ENCODE measurements around the gene RABL3. TPM values are rescaled to one million over a fixed set of nuclear protein-coding genes. Genes with fewer than 3 reads are reported as not detected.

The RABL3 gene
- total RNA-seq, 1 experiment from 2014 or later: 14.6 TPM

DNA sequence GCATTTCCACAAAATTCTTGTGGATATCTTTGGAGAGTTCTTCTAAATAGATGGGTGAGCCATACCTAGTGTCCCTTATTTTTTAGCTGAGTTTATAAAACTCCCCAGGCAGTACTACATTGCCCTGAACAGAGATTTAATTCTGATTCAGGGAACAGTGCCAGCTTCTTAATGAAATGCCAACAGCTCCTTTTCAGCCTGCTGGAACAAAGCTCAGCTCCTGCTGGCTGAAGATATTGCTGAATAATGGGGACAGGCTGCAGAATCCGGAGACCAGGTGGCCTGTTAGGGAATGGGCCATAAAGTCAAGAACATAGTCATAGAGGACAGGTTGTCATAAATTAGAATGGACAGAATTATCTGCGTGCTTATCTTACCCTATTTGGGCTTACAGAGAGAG is 69.2 kb downstream of the RABL3 start:
- DNase-seq: no peak
- H3K36me3 Mint-ChIP-seq (ENCODE audit: insufficient read depth, unreplicated experiment): peaks cover 7% of the 10 kb centered on the region
- intact Hi-C loops (cut with micrococcal nuclease; ENCODE audit: unreplicated experiment): no loop called here
- H3K4me1 Mint-ChIP-seq (ENCODE audit: low read depth, unreplicated experiment): peaks cover 8% of the 10 kb centered on the region
- CTCF ChIA-PET: no interaction called here
- no peak overlapping the region for H3K27ac Mint-ChIP-seq (ENCODE audit: unreplicated experiment)
- BruUV-seq (replicated peaks): no TSS peak
- no peaks in the 10 kb centered on the region for H3K27me3 Mint-ChIP-seq (ENCODE audit: unreplicated experiment)
- TF ChIP-seq, protein P1, sequence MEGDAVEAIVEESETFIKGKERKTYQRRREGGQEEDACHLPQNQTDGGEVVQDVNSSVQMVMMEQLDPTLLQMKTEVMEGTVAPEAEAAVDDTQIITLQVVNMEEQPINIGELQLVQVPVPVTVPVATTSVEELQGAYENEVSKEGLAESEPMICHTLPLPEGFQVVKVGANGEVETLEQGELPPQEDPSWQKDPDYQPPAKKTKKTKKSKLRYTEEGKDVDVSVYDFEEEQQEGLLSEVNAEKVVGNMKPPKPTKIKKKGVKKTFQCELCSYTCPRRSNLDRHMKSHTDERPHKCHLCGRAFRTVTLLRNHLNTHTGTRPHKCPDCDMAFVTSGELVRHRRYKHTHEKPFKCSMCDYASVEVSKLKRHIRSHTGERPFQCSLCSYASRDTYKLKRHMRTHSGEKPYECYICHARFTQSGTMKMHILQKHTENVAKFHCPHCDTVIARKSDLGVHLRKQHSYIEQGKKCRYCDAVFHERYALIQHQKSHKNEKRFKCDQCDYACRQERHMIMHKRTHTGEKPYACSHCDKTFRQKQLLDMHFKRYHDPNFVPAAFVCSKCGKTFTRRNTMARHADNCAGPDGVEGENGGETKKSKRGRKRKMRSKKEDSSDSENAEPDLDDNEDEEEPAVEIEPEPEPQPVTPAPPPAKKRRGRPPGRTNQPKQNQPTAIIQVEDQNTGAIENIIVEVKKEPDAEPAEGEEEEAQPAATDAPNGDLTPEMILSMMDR (IDR thresholded peaks at IDR 0.05; ENCODE audit: unreplicated experiment): no peak
- no peak overlapping the region for H3K4me3 Mint-ChIP-seq (ENCODE audit: low read depth, unreplicated experiment)
- H3K9me3 Mint-ChIP-seq (ENCODE audit: low read depth, unreplicated experiment): no peaks in the 10 kb centered on the region

DNA sequence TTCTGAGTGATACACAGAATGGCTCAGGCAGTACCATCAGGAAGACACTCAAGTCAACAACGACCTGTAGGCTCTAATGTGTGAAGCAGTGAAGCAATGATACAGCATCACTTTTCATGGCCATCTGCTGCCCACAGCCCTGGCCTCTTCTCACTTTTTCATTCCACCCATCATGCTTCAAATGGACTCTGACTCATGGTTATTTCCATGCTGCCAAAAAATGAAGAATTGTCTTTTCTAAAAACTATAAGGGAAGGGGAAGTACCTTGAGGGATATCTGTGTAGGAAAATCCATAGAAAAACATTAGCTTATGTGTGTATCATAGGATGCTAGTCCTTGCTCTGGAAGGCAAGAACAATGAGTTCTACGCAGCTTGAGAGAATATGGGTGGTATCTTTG is 71.7 kb downstream of the RABL3 start:
- TF ChIP-seq, protein P1 (IDR thresholded peaks at IDR 0.05; ENCODE audit: unreplicated experiment): no peak
- H3K27me3 Mint-ChIP-seq (ENCODE audit: unreplicated experiment): no peaks in the 10 kb centered on the region
- no peaks in the 10 kb centered on the region for H3K4me1 Mint-ChIP-seq (ENCODE audit: low read depth, unreplicated experiment)
- no peak overlapping the region for H3K27ac Mint-ChIP-seq (ENCODE audit: unreplicated experiment)
- BruUV-seq (replicated peaks): no TSS peak
- no peaks in the 10 kb centered on the region for H3K9me3 Mint-ChIP-seq (ENCODE audit: low read depth, unreplicated experiment)
- no peak overlapping the region for H3K4me3 Mint-ChIP-seq (ENCODE audit: low read depth, unreplicated experiment)
- CTCF ChIA-PET: interaction anchor here (0.6 kb wide), 1 partner anchor 1510 kb away, joined by 3 read pairs; no protein-coding TSS in a partner anchor
- DNase-seq: no peak
- intact Hi-C loops (cut with micrococcal nuclease; ENCODE audit: unreplicated experiment): no loop called here
- no peaks in the 10 kb centered on the region for H3K36me3 Mint-ChIP-seq (ENCODE audit: insufficient read depth, unreplicated experiment)

DNA sequence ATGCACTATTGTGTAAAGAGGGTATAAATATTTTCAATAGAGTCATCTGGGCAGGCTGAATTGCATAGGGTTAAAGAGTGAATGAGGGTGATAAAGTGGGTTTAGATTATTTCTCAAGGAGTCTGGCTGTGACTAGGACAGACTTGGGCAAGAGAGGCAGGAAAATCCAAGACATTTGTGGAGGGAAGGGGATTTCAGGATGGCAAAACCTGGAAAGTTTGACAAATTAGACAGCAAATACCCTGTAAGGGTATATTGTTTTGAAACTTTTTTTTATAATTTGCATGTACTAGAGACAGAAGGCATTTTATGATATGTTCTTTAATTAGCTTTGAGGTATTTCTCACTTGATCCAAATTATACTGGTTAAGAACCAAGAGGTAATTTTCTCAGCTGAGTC is 77.4 kb downstream of the RABL3 start:
- CTCF ChIA-PET: no interaction called here
- BruUV-seq (replicated peaks): no TSS peak

DNA sequence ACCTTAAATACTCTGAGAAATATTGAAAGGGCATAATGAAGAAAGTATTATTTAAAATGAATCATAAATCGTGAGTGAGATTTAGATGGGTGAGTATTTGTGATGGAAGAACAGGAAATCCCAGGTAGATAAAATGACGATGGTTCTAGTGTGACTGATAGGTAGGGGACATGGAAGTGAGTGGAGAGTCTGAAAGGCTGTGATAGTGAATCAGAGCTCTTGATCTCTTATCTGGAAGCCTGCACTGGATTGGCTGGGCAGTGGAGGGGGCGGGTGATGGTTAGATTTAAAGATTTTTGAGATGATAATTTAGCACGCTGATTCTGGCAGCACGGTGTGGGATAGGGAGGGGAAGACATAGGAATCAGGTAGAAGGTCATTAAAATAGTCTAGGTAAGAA is 80.4 kb downstream of the RABL3 start:
- no peak for DNase-seq
- TF ChIP-seq, protein P1 (IDR thresholded peaks at IDR 0.05; ENCODE audit: unreplicated experiment): no peak
- H3K4me3 Mint-ChIP-seq (ENCODE audit: low read depth, unreplicated experiment): no peak overlapping the region
- no peaks in the 10 kb centered on the region for H3K36me3 Mint-ChIP-seq (ENCODE audit: insufficient read depth, unreplicated experiment)
- BruUV-seq (replicated peaks): no TSS peak
- intact Hi-C loops (cut with micrococcal nuclease; ENCODE audit: unreplicated experiment): no loop called here
- CTCF ChIA-PET: no interaction called here
- peaks cover 8% of the 10 kb centered on the region for H3K9me3 Mint-ChIP-seq (ENCODE audit: low read depth, unreplicated experiment)
- no peaks in the 10 kb centered on the region for H3K27me3 Mint-ChIP-seq (ENCODE audit: unreplicated experiment)
- H3K27ac Mint-ChIP-seq (ENCODE audit: unreplicated experiment): peak overlapping the region; percentile 5
- H3K4me1 Mint-ChIP-seq (ENCODE audit: low read depth, unreplicated experiment): peaks cover 10% of the 10 kb centered on the region

More for the DNA sequence above, 77.4 kb downstream of the RABL3 start:
- no peak for DNase-seq
- H3K27me3 Mint-ChIP-seq (ENCODE audit: unreplicated experiment): no peaks in the 10 kb centered on the region
- H3K36me3 Mint-ChIP-seq (ENCODE audit: insufficient read depth, unreplicated experiment): no peaks in the 10 kb centered on the region
- H3K4me1 Mint-ChIP-seq (ENCODE audit: low read depth, unreplicated experiment): peaks cover 10% of the 10 kb centered on the region
- H3K27ac Mint-ChIP-seq (ENCODE audit: unreplicated experiment): no peak overlapping the region
- intact Hi-C loops (cut with micrococcal nuclease; ENCODE audit: unreplicated experiment): no loop called here
- H3K4me3 Mint-ChIP-seq (ENCODE audit: low read depth, unreplicated experiment): no peak overlapping the region
- TF ChIP-seq, protein P1 (IDR thresholded peaks at IDR 0.05; ENCODE audit: unreplicated experiment): no peak
- H3K9me3 Mint-ChIP-seq (ENCODE audit: low read depth, unreplicated experiment): peaks cover 6% of the 10 kb centered on the region

Data from Calu3 (cell line).